Myocyte (in vitro differentiated cells): ENCODE data around the gene PAQR7. TPM values are rescaled to one million over a fixed set of nuclear protein-coding genes. Genes with fewer than 3 reads are reported as not detected.

Source experiments
- DNase-seq: peaks from one replicate; pipeline ENCODE4 v3.0.0-alpha.2; 2012; ENCODE audit warnings: low read depth
- microRNA-seq: library from miRNA; unstranded; fragments of <30 nt; microRNA quantifications from one replicate; pipeline ENCODE4, GENCODE V29; 2016
- total RNA-seq: library from RNA; depleted of rRNA; stranded (reverse); fragments of >200 nt; gene quantifications from 2 replicates; pipeline ENCODE4 v1.2.3, GENCODE V29; 2014

PAQR7 gene
- total RNA-seq, 1 donor from 2014 or later = 6.3 TPM

DNA sequence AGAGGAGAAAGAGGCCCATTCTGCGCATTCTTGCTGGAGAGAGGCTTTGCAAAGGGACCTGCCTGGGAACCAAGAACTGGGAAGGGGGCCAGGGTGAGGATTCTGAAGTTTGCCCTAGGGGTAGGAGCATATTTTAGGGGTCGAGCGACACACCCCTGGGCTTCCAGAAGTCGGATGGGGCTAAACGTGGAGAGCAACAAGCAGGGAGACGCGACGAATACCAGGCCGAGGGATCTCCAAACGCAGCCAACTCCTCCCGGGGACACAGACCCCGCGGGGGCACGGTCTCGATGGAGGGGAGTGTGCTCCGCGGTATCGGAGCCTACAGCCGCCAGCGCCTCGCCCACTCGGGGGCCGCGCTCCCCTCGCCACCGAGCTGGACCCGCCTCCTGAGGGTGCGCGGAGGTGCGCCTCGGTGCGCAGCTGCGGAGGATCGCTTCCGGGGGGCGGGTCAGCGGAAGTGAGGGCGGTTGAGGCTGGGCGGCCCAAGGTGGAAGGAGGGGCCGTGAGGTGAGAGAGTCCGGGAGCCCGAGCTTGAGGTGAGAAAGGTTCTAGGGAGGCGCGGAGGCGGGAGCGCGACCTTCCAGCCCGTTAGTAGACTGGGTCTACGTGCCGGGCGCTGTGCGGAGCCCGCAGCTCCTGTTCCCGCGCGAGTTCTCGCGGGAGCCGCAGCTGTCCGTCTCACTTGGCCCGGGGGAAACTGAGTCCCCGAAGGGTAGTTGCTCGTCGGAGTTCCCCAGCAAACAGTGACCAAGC lies 55.8 kb downstream of the PAQR7 start, which contains the start of gene MTFR1L:
Gene MTFR1L, plus strand, starts transcription at position 464 of the 756 bp plus-strand sequence. CDS start 3,151 bp downstream, outside the sequence.
- peak; percentile 81 for DNase-seq

DNA sequence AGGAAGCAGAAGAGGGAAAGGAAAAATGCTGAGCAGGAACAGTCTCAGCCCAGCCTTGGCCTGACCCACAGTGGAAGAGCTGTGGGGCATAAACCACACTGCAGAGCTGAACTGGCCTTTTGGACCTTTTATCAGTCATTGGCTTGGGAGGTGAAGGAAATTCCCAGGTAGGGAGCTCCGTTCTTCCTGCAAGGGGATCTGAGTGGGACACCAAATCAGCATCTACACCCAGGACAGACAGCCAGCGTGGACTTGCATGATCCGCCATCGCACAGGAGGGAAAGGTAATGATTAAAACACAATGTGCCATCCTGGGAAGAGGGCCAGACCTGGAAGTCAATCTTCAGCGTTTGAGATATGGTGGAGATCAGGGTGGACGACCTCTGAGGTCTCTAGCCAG lies 56.9 kb downstream of the PAQR7 start:
- DNase-seq = no peak

DNA sequence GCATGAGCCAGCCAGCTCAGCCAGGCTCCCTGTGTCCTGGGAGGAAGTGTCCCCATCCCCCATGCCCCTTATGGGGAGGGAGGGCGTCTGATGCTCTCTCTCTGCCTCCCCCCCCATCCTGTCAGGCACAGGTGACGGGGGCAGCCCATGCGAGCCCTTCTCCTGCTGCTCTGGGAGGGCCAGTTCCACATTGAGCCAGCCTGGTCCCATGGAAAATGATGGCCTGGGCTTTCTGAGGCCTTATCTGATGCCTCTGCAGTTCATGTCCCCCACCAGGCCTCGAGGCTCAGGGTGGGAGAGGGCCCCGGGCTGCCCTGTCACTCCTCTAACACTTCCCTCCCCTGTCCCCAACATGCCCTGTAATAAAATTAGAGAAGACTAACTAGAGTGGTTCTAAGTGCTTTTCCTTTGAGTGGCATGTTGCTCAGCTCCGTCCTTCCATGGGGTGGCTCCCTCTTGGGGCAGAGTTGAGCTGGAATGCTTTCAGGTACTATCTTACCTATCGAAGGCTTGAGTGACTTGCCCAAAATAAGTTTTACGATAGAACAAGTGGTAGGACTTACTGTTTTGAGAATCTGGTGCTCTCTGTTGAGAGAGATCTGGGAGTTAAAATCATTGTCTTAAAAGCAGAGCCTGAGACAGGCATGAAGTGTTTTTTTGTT lies 57.5 kb downstream of the PAQR7 start:
- DNase-seq = no peak

DNA sequence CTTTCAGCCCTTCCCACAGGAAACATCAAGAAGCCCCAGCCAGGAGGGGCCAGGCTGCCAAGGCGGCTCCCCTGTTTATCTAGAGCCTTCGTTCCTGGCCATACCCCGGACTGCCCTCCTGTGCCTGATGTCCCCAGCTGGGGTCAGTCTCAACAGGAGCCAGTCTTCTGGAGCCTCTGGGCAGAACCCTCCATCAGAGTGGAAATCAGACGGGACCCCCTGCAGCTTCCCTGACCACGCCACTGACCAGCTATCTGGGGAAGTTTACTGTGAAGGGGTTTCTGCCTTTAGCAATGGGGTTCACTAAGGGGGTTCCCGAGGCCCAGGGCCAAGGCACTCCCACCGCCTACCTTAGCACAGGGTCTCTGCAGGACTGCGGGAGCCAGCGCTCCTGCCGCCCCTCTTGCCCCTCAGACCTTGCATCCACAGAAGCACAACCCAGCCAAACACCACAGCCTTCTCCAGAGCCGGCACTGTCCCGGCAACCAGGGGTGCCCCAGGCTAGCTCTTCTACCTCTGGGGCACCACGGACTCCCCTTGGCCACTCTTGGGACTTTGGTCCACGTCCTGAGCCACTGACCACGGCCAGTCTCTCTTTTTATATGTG lies 59.3 kb downstream of the PAQR7 start:
- DNase-seq = no peak

DNA sequence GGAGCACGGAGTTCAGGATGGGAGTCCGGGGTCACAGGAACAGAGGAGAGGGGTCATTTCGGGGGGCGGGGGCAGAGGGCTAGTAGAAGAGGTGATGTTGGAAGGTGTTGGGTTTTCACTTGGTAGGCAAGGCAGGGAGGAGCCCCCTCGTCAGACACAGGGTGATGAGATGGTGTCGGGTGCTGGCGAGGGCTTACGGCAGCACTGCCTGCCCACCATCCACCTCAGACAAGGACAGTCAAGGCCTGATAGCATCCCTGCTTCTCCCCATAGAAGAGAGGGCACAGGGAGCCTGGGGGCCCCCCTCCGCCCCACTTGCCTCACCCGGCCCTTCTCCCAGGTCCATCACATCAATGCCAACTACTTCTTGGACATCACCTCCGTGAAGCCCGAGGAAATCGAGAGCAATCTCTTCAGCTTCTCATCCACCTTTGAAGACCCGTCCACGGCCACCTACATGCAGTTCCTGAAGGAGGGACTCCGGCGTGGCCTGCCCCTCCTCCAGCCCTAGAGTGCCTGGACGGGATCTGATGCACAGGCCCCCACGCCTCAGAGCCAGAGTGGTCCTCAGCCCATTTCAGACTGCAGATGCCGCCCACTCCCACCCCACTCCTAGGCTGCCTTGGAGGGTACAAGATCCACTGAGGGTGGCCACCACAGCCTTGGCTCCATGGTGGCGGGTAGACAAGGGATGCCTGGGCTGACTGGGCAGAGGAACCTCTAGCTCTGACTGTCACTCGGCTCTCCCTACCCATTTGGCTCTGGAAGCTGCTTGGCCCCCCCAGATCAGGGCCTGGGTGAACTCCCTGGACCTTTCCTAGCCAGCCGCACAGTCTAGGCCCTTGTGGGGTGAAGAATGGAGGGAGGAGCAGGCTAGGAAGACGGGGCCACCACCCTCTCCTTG lies 60.0 kb downstream of the PAQR7 start:
- no peak for DNase-seq

DNA sequence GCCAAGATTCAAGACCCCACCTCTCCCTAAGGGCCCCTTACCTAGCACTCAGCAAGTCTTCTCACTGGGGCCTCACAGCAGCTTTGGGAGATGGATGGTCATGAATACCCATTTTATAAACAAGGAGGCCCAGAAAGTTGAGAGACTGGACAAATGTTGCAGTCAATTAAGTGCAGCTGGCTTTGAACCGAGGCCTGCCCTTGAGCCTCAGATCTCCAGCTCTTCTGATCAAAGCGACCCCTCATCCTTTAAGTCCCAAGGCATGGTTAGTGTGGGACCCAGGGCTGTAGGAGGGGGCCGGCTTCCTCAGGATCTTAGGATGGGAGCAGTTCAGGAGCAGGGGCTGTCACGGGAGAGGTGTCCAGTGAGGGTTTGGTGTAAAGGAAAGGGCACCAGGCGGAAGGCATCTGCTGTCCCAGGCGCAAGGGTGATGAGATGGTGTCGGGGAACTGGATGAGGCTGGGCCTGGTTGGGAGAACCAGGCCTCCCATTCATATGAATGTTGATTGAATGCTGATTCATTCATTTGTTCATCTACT lies 60.9 kb downstream of the PAQR7 start:
- DNase-seq = no peak

DNA sequence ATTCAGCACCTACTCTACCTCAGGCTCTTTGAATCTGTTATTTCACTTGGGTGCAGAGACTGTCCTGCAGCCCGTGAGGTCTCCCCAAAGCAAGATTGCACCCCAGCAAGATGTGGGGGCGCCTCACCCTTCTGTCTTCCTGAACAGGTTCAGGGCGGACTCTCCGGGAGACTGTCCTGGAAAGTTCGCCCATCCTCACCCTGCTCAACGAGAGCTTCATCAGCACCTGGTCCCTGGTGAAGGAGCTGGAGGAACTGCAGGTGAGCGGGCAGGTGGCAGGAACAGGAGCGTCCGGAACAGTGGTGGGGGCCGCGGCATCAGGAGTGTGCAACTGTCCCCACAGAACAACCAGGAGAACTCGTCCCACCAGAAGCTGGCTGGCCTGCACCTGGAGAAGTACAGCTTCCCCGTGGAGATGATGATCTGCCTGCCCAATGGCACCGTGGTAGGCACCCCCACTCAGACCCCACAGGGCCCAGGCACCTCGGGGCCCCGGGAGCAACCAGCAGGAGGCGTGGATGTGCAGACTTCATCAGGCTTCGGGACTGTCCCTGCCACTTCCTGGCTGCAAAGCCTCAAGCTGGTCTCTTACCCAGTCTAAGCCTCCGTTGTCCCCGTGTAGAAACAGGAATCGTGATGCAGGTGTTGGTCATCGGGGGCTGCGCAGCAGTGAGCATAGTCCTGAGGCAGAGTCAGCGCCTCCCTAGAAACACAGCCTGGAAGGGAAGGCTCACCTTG lies 61.6 kb downstream of the PAQR7 start:
- DNase-seq = no peak

DNA sequence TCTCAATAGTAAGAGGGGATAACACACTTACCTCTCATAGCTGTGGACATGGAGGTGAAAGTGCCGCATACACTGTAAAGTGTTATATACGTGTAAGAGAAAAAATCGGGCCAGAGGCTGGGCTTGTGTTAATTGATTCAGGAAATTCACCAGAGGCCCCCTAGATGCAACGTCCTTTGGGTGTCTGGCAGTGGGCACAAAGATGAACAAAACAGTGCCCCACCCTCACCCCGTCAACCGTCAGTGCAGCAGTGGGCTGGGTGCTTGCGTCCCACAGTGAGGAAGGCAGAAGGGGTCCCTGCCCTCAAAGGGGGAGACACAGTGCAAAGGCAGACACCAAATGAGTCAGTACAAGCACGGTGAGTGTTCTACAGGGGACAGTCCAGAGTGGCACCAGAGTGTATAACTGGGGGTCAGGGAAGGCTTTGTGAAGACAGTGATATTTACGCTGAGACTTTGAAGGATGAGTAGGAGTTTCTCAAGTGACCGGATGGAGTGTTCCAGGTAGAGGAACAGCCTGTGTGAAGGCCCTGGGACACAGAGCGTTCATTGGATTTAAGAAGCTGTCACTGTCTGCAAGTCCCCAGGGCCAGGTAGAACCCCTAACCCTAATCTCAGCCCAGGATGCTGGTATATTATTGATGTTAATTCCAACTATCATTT lies 62.3 kb downstream of the PAQR7 start:
- DNase-seq = no peak

Small RNAs within 50 kb of the gene (microRNA-seq; reads per million reads assigned to microRNA genes)
- not detected for gene MIR3917

Other genes starting within 250 kb of the PAQR7 start
- 18.7 and 19.1 TPM in 2 replicates for gene SELENON, start 75.5 kb downstream of the PAQR7 start, total RNA-seq
- 81.2 and 81.6 TPM in 2 replicates for gene MTFR1L, start 55.8 kb downstream of the PAQR7 start, total RNA-seq
- gene AUNIP, start 16.3 kb downstream of the PAQR7 start, total RNA-seq = 0.70 and 2.3 TPM in 2 replicates
- 138 and 179 TPM in 2 replicates for gene STMN1, start 30.7 kb upstream of the PAQR7 start, total RNA-seq
- 18.0 and 45.2 TPM in 2 replicates for gene PAFAH2, start 122.4 kb upstream of the PAQR7 start, total RNA-seq
- gene EXTL1, start 146.1 kb upstream of the PAQR7 start, total RNA-seq = 12.8 and 20.1 TPM in 2 replicates
- 0.10 and 0.21 TPM in 2 replicates for gene SLC30A2, start 170.4 kb upstream of the PAQR7 start, total RNA-seq
- 18.6 and 26.2 TPM in 2 replicates for gene TRIM63, start 191.9 kb upstream of the PAQR7 start, total RNA-seq
- 5.1 and 5.9 TPM in 2 replicates for gene PDIK1L, start 236.1 kb upstream of the PAQR7 start, total RNA-seq